ENCODE results near the gene IL1RAPL2. TPM values are rescaled to one million over a fixed set of nuclear protein-coding genes. Genes with fewer than 3 reads are reported as not detected.

Gene IL1RAPL2
- total and polyA plus RNA-seq, 2 donors (not counting 3 experiments of a cell fraction or from before 2014, with no cell fraction given), result not detected

DNA sequence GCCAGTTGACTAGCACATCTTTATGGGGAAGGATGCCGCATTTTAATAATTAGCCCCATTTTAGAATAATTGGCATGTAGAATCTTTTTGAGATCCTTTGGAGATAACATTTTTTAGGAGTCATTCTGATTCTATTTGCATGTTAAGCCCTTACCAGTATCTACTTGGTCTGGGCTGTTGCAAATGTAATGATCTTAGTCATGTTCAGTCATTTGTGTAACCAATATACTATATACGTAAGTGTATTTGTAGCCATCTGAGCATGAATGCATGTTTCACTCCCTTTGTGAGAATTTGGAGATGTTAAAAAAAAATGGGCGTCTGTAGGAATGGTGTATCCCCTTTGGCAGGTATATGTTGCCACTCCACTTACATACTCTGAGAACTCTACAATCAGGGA lies 535.4 kb downstream of the IL1RAPL2 start:
- Histone ChIP-seq H3K4me2 (ENCODE audit: insufficient read depth, low read length) (no peak overlapping the region), H3K4me1 (ENCODE audit: control insufficient read depth, extremely low read depth, insufficient read depth, low read length) (no peaks in the 10 kb centered on the region), H3K4me3 (replicated peaks in 1 of 3; ENCODE audit: insufficient read depth in 1 of 3, low read depth in 1 of 3, low read length in 3 of 3) (no peak overlapping the region), H3K79me2 (ENCODE audit: control insufficient read depth, insufficient read depth, low read length) (no peaks in the 10 kb centered on the region), H3K9ac (replicated peaks; ENCODE audit: extremely low read depth, insufficient read depth, low read length) (no peak overlapping the region), H3K27me3 (ENCODE audit: control insufficient read depth in 2 of 2, insufficient read depth in 2 of 2, low read length in 2 of 2) (no peaks in the 10 kb centered on the region), H2AFZ (ENCODE audit: low read depth, low read length) (no peak overlapping the region), H3K36me3 (ENCODE audit: control insufficient read depth in 2 of 2, extremely low read depth in 1 of 2, insufficient read depth in 2 of 2, low read length in 2 of 2) (no peaks in the 10 kb centered on the region), H4K20me1 (replicated peaks; ENCODE audit: control insufficient read depth, extremely low read depth, insufficient read depth, low read length) (no peaks in the 10 kb centered on the region), H3K9me1 (replicated peaks; ENCODE audit: control insufficient read depth, extremely low read depth, insufficient read depth, low read length) (no peaks in the 10 kb centered on the region), H3K9me3 (replicated peaks; ENCODE audit: control insufficient read depth, insufficient read depth, low read length) (no peaks in the 10 kb centered on the region), H3K27ac (ENCODE audit: insufficient read depth, low read depth, low read length) (no peak overlapping the region)
- FAIRE-seq (no peak), DNase-seq (ENCODE audit: low read depth, low spot score) (no peak)
- dilution Hi-C loops (cut with MboI; ENCODE audit: extremely low pct_ligation_motif_present, low sequenced_read_pairs), result no loop called here
- intact Hi-C loops (cut with micrococcal nuclease), result no loop called here
- BruUV-seq (replicated peaks), result no TSS peak
- CTCF ChIA-PET, result no interaction called here
- TF ChIP-seq, protein P1, sequence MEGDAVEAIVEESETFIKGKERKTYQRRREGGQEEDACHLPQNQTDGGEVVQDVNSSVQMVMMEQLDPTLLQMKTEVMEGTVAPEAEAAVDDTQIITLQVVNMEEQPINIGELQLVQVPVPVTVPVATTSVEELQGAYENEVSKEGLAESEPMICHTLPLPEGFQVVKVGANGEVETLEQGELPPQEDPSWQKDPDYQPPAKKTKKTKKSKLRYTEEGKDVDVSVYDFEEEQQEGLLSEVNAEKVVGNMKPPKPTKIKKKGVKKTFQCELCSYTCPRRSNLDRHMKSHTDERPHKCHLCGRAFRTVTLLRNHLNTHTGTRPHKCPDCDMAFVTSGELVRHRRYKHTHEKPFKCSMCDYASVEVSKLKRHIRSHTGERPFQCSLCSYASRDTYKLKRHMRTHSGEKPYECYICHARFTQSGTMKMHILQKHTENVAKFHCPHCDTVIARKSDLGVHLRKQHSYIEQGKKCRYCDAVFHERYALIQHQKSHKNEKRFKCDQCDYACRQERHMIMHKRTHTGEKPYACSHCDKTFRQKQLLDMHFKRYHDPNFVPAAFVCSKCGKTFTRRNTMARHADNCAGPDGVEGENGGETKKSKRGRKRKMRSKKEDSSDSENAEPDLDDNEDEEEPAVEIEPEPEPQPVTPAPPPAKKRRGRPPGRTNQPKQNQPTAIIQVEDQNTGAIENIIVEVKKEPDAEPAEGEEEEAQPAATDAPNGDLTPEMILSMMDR (IDR thresholded peaks at IDR 0.05; ENCODE audit: extremely low read depth in 1 of 2, insufficient read depth in 1 of 2, low read depth in 1 of 2, low read length in 2 of 2), result no peak
- no peak for TF ChIP-seq POLR2AphosphoS5 (IDR thresholded peaks at IDR 0.05; ENCODE audit: insufficient read depth, low read depth, low read length)
- no peak for TF ChIP-seq POLR2A (IDR thresholded peaks at IDR 0.05; ENCODE audit: low read depth, low read length)
- no peak for TF ChIP-seq JUN (IDR thresholded peaks at IDR 0.05; ENCODE audit: borderline replicate concordance, insufficient read depth, insufficient read length, low read depth)
- no peak for TF ChIP-seq EZH2 (IDR thresholded peaks at IDR 0.05; ENCODE audit: borderline replicate concordance, low read depth, low read length, severe bottlenecking)
- TF ChIP-seq GATA2 (IDR thresholded peaks at IDR 0.05; ENCODE audit: insufficient read depth, insufficient read length, low read depth, low read length), result no peak
- TF ChIP-seq MYC (IDR thresholded peaks at IDR 0.05; ENCODE audit: low read depth, low read length), result no peak
- no peak for TF ChIP-seq FOS (IDR thresholded peaks at IDR 0.05; ENCODE audit: borderline replicate concordance, insufficient read depth, low read length)
- TF ChIP-seq, protein P2, sequence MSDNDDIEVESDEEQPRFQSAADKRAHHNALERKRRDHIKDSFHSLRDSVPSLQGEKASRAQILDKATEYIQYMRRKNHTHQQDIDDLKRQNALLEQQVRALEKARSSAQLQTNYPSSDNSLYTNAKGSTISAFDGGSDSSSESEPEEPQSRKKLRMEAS (IDR thresholded peaks at IDR 0.05; ENCODE audit: insufficient read depth, insufficient read length), result no peak
- POLR2A ChIA-PET, result no interaction called here
